Measurements from ENCODE around the gene MTURN. TPM values are rescaled to one million over a fixed set of nuclear protein-coding genes. Genes with fewer than 3 reads are reported as not detected.

MTURN gene
- total and polyA plus RNA-seq, 9 of the 15 experiments (the other 6 are each of a cell fraction or from before 2014, with no cell fraction given), result 0.94 to 14.8 (median 6.4) TPM

DNA sequence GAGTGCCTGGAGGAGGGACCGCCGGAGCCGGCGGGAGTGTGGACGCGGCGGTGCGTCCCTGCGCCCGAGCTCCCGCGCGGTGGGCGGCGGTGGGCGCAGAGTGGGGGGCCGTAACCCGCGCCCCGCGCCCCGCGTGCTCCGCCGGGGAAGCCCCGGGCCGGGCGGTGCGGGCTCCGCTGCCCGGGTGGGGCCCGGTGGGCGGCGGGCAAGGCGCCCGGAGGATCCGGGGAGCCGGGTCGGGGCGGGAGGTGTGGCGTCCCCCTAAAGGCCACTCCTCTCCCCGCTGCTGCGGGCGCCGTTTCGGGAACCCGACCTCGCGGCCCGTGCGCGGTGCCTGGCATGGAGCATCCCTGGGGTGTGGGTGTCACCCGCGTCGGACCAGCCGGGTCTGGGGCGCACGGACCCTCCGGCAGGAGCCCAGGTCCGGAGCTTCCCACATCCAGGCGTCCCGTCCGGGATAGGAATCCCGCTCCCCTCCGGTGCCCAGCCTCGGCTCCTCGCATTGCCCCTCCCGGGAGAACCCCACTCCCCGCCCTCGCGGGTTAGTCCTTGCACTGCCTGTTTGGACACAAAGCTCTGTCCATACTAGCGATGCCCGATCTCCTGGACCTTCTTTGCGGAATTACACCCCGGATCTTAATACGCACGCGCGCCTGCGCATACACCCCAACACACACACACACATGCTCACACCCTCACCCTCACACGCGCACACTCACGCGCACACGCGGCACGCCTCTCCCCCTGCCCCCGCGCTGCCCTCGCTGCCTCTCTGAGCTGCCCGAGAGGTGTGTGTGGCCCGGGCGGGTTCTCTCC, 723 bp downstream of the MTURN start (continued):
- TF ChIP-seq SAFB (IDR thresholded peaks at IDR 0.05; ENCODE audit: borderline replicate concordance, low read depth, low read length) (0 out of 2 replicates have a peak, but pooled peaks have one; percentile 42), SAP30 (IDR thresholded peaks at IDR 0.05; ENCODE audit: borderline replicate concordance, insufficient read depth, low read depth, low read length, poor library complexity, severe bottlenecking) (peak; percentile 71), ZNF586 (CRISPR knock-in tag; conservative IDR thresholded peaks at IDR 0.05) (no peak), BCOR (IDR thresholded peaks at IDR 0.05) (no peak), KDM5B (IDR thresholded peaks at IDR 0.05; ENCODE audit: insufficient replicate concordance, low read depth, low read length) (peak; percentile 22), PTRF (tag; IDR thresholded peaks at IDR 0.05) (no peak), RBFOX2 (IDR thresholded peaks at IDR 0.05; ENCODE audit: low read depth, low read length) (peak; percentile 54), RFX7 (CRISPR knock-in tag; IDR thresholded peaks at IDR 0.05) (no peak), RBM15 (IDR thresholded peaks at IDR 0.05; ENCODE audit: insufficient read depth, low read length) (no peak), CREB1 (IDR thresholded peaks at IDR 0.05) (no peak), CREB1 (CRISPR knock-in tag; IDR thresholded peaks at IDR 0.05) (0 out of 2 replicates have a peak, but pooled peaks have one; percentile 12), RBBP5 (IDR thresholded peaks at IDR 0.05; ENCODE audit: borderline replicate concordance, insufficient read depth, low read length, poor library complexity, severe bottlenecking) (peak; percentile 55), E2F3 (CRISPR knock-in tag; IDR thresholded peaks at IDR 0.05) (no peak)
- TF ChIP-seq, protein P1, sequence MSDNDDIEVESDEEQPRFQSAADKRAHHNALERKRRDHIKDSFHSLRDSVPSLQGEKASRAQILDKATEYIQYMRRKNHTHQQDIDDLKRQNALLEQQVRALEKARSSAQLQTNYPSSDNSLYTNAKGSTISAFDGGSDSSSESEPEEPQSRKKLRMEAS (CRISPR knock-in tag; IDR thresholded peaks at IDR 0.05), result peak; percentile 44; the same call in 1 of the 2 replicates
- TF ChIP-seq, protein P2, sequence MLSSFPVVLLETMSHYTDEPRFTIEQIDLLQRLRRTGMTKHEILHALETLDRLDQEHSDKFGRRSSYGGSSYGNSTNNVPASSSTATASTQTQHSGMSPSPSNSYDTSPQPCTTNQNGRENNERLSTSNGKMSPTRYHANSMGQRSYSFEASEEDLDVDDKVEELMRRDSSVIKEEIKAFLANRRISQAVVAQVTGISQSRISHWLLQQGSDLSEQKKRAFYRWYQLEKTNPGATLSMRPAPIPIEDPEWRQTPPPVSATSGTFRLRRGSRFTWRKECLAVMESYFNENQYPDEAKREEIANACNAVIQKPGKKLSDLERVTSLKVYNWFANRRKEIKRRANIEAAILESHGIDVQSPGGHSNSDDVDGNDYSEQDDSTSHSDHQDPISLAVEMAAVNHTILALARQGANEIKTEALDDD (IDR thresholded peaks at IDR 0.05), result no peak
- TF ChIP-seq, protein P3, sequence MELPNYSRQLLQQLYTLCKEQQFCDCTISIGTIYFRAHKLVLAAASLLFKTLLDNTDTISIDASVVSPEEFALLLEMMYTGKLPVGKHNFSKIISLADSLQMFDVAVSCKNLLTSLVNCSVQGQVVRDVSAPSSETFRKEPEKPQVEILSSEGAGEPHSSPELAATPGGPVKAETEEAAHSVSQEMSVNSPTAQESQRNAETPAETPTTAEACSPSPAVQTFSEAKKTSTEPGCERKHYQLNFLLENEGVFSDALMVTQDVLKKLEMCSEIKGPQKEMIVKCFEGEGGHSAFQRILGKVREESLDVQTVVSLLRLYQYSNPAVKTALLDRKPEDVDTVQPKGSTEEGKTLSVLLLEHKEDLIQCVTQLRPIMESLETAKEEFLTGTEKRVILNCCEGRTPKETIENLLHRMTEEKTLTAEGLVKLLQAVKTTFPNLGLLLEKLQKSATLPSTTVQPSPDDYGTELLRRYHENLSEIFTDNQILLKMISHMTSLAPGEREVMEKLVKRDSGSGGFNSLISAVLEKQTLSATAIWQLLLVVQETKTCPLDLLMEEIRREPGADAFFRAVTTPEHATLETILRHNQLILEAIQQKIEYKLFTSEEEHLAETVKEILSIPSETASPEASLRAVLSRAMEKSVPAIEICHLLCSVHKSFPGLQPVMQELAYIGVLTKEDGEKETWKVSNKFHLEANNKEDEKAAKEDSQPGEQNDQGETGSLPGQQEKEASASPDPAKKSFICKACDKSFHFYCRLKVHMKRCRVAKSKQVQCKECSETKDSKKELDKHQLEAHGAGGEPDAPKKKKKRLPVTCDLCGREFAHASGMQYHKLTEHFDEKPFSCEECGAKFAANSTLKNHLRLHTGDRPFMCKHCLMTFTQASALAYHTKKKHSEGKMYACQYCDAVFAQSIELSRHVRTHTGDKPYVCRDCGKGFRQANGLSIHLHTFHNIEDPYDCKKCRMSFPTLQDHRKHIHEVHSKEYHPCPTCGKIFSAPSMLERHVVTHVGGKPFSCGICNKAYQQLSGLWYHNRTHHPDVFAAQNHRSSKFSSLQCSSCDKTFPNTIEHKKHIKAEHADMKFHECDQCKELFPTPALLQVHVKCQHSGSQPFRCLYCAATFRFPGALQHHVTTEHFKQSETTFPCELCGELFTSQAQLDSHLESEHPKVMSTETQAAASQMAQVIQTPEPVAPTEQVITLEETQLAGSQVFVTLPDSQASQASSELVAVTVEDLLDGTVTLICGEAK (IDR thresholded peaks at IDR 0.05), result no peak
- TF ChIP-seq, protein P3 (CRISPR knock-in tag; IDR thresholded peaks at IDR 0.05), result no peak
